ENCODE results near the gene AMIGO3.

The AMIGO3 gene

GRCh38 chr3:49716169-49716568, 3.3 kb downstream of the AMIGO3 start:
- DNase-seq (ENCODE audit: low read depth), result no peak
- TF ChIP-seq CTCF (IDR thresholded peaks at IDR 0.05; ENCODE audit: low read length, missing control alignments), result no peak

GRCh38 chr3:49715611-49716121, 3.8 kb downstream of the AMIGO3 start:
- TF ChIP-seq CTCF (IDR thresholded peaks at IDR 0.05; ENCODE audit: low read length, missing control alignments), result no peak
- H3K4me3 ChIP-seq (replicated peaks; ENCODE audit: low read depth, low read length), result no peak overlapping the region
- no peak for DNase-seq (ENCODE audit: low read depth)

More at GRCh38 chr3:49716169-49716568, 3.3 kb downstream of the AMIGO3 start:
- H3K4me3 ChIP-seq (replicated peaks; ENCODE audit: low read depth, low read length), result no peak overlapping the region

GRCh38 chr3:49714728-49715550, 4.5 kb downstream of the AMIGO3 start:
- no peak for TF ChIP-seq CTCF (IDR thresholded peaks at IDR 0.05; ENCODE audit: low read length, missing control alignments)
- H3K4me3 ChIP-seq (replicated peaks; ENCODE audit: low read depth, low read length), result no peak overlapping the region
- no peak for DNase-seq (ENCODE audit: low read depth)

GRCh38 chr3:49713336-49714105, 6.0 kb downstream of the AMIGO3 start:
- no peak for DNase-seq (ENCODE audit: low read depth)
- no peak overlapping the region for H3K4me3 ChIP-seq (replicated peaks; ENCODE audit: low read depth, low read length)
- no peak for TF ChIP-seq CTCF (IDR thresholded peaks at IDR 0.05; ENCODE audit: low read length, missing control alignments)

GRCh38 chr3:49712631-49713317, 6.7 kb downstream of the AMIGO3 start:
- no peak overlapping the region for H3K4me3 ChIP-seq (replicated peaks; ENCODE audit: low read depth, low read length)
- TF ChIP-seq CTCF (IDR thresholded peaks at IDR 0.05; ENCODE audit: low read length, missing control alignments), result no peak
- DNase-seq (ENCODE audit: low read depth), result no peak

- no peak overlapping the region for H3K4me3 ChIP-seq (replicated peaks; ENCODE audit: low read depth, low read length)
- no peak for TF ChIP-seq CTCF (IDR thresholded peaks at IDR 0.05; ENCODE audit: low read length, missing control alignments)
- DNase-seq (ENCODE audit: low read depth), result no peak
Measured at GRCh38 chr3:49712166-49712565, 7.3 kb downstream of the AMIGO3 start.

All from fibroblast of pulmonary artery (primary cell).